PC-9 (cell line): ENCODE measurements around the gene XXYLT1.

ENCODE experiments used
- CTCF ChIP-seq: fragments of 200-600 bp; sonication (generic); conservative IDR thresholded peaks from 2 replicates; pipeline ENCODE4 v1.6.1; 2017; ENCODE audit warnings: mixed run types, antibody characterized with exemption, mild to moderate bottlenecking, moderate library complexity
- EZH2 ChIP-seq: fragments of 200-600 bp; sonication (generic); IDR thresholded peaks from 2 replicates; pipeline ENCODE4 v1.8.0; 2017; ENCODE audit warnings: antibody characterized with exemption, low read depth

- TF ChIP-seq CTCF (no peak), EZH2 (no peak)
These were observed 208.0 kb downstream of the XXYLT1 start for GRCh38 chr3:195062866-195063540.
